ENCODE data around the gene KSR2.

DNA sequence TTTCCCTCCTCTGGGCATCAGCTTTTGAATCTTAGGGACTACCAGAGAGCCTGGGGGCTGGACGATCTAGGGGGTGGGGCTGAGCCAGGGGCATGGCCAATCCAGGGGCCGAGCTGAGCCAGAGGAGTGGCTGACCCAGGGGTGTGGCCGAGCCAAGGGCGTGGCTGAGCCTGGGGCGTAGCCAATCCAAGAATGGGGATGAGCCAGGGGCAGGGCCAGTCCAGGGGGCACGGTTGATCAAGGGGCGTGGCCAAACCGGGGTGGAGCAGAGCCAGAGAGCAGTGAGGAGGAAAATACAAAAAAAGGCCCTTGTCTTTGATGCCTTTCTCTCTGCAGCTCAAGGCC lies 388.1 kb downstream of the KSR2 start:
- TF ChIP-seq ZNF274 (IDR thresholded peaks at IDR 0.05; ENCODE audit: low read depth, low read length) (no peak), SUZ12 (IDR thresholded peaks at IDR 0.05; ENCODE audit: extremely low read depth, insufficient read depth, insufficient read length) (no peak)
